22Rv1 (cell line): ENCODE data around the gene ANO2.

Source experiments
- CTCF ChIP-seq: fragments of 450-650 bp; IDR thresholded peaks from 2 replicates; pipeline ENCODE4 v1.5.1; 2017; ENCODE audit warnings: mild to moderate bottlenecking
- ZFX ChIP-seq: fragments of 450-650 bp; IDR thresholded peaks from 2 replicates; pipeline ENCODE4 v1.6.1; 2017; ENCODE audit warnings: antibody characterized with exemption, borderline replicate concordance

GRCh38 chr12:5560265-5560664 lies 384.8 kb downstream of the ANO2 start:
- TF ChIP-seq CTCF (no peak), ZFX (no peak)
